HG02588 (cell line): ENCODE data around the gene CMPK2.

Experiments
- ATAC-seq: cut with Tn5 transposase; IDR thresholded peaks from one replicate; pipeline ENCODE4 v1.9.1; 2021; ENCODE audit warnings: mild to moderate bottlenecking, moderate library complexity; ENCODE audit not compliant: unreplicated experiment

CMPK2 gene

GRCh38 chr2:6845312-6845711, 20.4 kb downstream of the CMPK2 start:
- no peak for ATAC-seq

GRCh38 chr2:6841537-6842287, 24.0 kb downstream of the CMPK2 start:
- ATAC-seq: no peak

- no peak for ATAC-seq
These were observed 26.9 kb downstream of the CMPK2 start for GRCh38 chr2:6838673-6839319.

GRCh38 chr2:6835467-6835866, 30.2 kb downstream of the CMPK2 start:
- ATAC-seq: no peak

GRCh38 chr2:6834163-6834562, 31.5 kb downstream of the CMPK2 start:
- no peak for ATAC-seq

- no peak for ATAC-seq
These were observed 32.5 kb downstream of the CMPK2 start for GRCh38 chr2:6833300-6833604.

GRCh38 chr2:6832596-6833299, 33.0 kb downstream of the CMPK2 start:
- no peak for ATAC-seq

DNA sequence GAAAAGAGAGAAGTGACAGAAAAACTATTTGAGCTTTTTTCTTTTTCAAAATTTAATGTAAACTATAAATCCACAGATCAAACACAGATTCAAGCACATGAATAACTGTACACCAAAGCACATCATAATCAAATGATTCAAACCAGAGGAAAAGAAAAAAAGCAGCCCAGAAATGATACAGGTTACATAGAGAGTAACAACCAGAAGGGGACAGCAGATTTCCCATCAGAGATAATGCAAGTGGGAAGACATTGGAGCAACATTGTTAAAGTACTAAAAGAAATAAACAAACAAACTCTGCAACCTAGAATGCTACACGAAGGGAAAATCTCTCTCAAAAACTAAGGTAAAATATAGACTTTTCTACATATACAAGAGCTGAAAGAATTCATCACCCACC, 34.5 kb downstream of the CMPK2 start:
- no peak for ATAC-seq

- no peak for ATAC-seq
These were observed 37.5 kb downstream of the CMPK2 start for GRCh38 chr2:6828299-6828584.

GRCh38 chr2:6827566-6828298, 38.0 kb downstream of the CMPK2 start:
- ATAC-seq: no peak

- ATAC-seq: peak; percentile 89
These were observed 39.4 kb downstream of the CMPK2 start for GRCh38 chr2:6826081-6826913.

DNA sequence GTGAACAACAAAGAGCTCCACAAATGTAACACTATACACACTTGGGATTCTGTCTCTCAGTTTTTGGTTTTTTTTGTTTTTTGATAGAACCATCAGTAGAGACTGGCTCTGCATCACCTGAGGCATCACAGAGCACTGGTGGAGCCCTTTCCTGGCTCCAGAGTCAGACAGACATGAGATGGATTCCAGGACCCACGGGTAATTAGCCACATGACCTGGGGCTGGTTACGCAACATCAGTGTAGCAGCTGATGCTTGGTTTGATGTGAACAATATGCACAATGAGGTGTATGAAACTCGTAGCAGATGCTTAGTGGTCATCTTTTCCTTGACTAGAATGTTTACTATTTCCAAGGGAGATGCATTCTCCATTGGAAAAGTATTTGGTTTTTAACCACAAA, 40.7 kb downstream of the CMPK2 start:
- ATAC-seq: no peak

- no peak for ATAC-seq
These were observed 42.6 kb downstream of the CMPK2 start for GRCh38 chr2:6823111-6823510.

DNA sequence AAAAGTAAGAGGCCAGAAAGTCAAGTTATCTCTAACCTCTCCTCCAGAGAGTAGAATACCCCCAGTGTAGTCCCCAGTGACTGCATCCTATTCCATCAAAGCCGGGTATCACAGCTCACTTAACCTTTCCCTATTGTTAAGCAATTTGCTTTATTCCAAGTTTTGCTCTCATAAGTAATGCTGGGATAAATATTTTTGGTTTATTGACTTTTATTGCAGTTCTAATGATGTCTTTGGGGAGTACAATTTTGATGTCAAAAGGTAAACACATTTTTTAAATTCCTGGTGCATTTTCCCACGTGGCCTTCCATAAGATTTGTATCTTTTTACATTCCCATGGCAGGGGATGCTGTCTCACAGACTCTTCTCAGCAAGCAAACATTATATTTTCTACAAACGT, 43.3 kb downstream of the CMPK2 start:
- ATAC-seq: no peak

DNA sequence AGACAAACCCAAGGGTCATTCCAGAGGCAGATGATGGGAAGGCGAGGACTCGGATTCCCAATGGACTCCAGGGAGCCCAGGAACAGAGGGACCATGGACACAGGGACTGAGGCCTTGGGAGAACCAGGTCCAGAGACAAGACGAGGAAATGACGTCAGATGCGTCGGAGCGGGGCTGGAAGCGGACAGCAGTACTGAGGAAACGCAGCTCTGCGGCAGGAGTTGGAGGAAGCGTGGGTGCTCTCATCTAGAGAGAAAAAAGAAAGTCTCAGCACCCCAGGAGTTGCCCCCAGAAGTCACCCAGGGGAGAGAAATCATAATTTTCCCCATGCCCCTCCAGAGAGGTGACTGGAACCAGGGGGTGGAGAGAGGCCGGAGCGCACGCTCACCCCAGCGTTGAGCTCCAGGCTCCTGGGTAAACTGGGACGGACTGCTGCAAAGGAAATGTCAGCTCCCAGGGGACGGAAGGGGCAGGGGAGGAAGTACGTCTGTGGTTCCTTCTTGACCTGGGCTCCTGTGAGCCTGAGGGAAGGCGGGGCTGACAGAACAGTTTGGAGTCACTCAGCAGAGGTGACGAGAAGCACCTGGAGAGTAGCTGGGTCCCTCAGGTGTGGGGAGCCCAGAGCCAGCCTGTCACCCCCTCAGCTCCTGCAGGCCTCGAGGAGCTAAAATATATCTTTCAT, 44.7 kb downstream of the CMPK2 start:
- ATAC-seq: no peak

GRCh38 chr2:6820236-6820635, 45.5 kb downstream of the CMPK2 start:
- ATAC-seq: no peak

- ATAC-seq: no peak
These were observed 46.0 kb downstream of the CMPK2 start for GRCh38 chr2:6819668-6820067.

DNA sequence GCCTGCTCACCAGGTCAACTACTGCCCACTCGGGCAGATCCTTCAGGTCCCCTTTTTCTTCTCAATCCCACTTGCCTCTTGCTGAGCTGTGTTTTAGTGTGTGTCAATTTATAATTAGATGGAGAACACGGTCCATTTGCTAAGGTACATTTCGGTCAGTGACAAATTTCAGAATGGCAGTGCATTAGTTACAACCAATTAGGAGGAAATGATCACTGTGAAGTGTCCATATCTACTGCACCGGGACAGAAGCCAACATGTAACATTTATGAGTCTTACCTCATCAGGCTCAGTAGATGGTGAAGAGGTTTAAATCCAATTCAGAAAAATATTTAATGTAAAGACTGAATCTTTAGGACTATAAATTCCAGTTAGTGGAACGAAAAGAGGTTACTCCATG, 47.7 kb downstream of the CMPK2 start:
- no peak for ATAC-seq

DNA sequence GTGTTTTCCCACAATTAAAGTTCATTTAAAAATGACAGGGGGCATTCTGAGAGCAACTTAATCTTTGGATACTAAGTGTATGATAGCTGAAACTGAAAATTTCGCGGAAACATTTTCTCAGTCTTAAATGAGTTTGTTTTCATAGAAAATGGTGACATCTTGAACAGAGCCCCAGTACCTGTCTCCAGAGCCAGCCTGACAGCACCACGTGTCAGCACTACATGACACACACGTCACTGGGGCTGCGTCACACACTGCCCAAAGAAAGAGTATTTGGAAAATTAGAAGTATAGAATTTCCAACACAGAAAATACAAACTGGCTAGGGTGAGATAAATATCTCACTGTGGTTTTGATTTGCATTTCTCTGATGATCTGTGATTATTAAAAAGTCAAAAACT, 50.8 kb downstream of the CMPK2 start:
- ATAC-seq: no peak

- ATAC-seq: no peak
These were observed 51.4 kb downstream of the CMPK2 start for GRCh38 chr2:6814312-6814711.
